OCI-LY7 (cell line): ENCODE measurements around the gene C8B. TPM values are rescaled to one million over a fixed set of nuclear protein-coding genes. Genes with fewer than 3 reads are reported as not detected.

Experiments
- BruUV-seq: library from RNA; stranded (reverse); fragments of 400-500 nt; replicated peaks from 2 replicates; lab custom pipeline; 2021; lab: Mats Ljungman, UMichigan
- CTCF ChIA-PET: fragments of 300-600 bp; sonication (Branson Sonifier 250); formaldehyde crosslinking; loops from one replicate; lab custom pipeline; 2022; ENCODE audit warnings: antibody characterized with exemption; ENCODE audit not compliant: unreplicated experiment; lab: Charles Lee
- POLR2A ChIA-PET: fragments of 300-600 bp; sonication (Branson Sonifier 250); formaldehyde crosslinking; loops from one replicate; lab custom pipeline; 2022; ENCODE audit warnings: antibody characterized with exemption; lab: Charles Lee
- DNase-seq: peaks from one replicate; pipeline ENCODE4 v3.0.0-alpha.2; 2015; ENCODE audit warnings: low spot score
- H2AFZ ChIP-seq: fragments of 200-600 bp; sonication (generic), shearing (Covaris generic); 2 replicates; pipeline ENCODE4 v1.6.1; 2014; ENCODE audit warnings: mild to moderate bottlenecking, antibody characterized with exemption, low read length, moderate library complexity
- H3K27ac ChIP-seq: fragments of 200-600 bp; sonication (generic); 2 replicates; pipeline ENCODE4 v1.5.1; 2014; ENCODE audit warnings: mixed run types, low read depth, mild to moderate bottlenecking, moderate library complexity, low read length, inconsistent platforms; ENCODE audit not compliant: poor library complexity, severe bottlenecking
- H3K36me3 ChIP-seq: fragments of 200-600 bp; sonication (generic); 2 replicates; pipeline ENCODE4 v1.6.1; 2014; ENCODE audit warnings: mild to moderate bottlenecking, antibody characterized with exemption, low read length, moderate library complexity, mixed read lengths; ENCODE audit not compliant: insufficient read depth
- H3K4me1 ChIP-seq: fragments of 200-600 bp; sonication (generic); 2 replicates; pipeline ENCODE4 v1.5.1; 2014; ENCODE audit warnings: mild to moderate bottlenecking, low read length; ENCODE audit not compliant: insufficient read depth, poor library complexity, severe bottlenecking
- H3K4me2 ChIP-seq: fragments of 200-600 bp; sonication (generic); 2 replicates; pipeline ENCODE4 v1.6.1; 2014; ENCODE audit warnings: mild to moderate bottlenecking, low read length
- H3K4me3 ChIP-seq: fragments of 200-600 bp; sonication (generic); 2 replicates; pipeline ENCODE4 v1.5.1; 2014; ENCODE audit warnings: mild to moderate bottlenecking, low read depth, low read length; ENCODE audit not compliant: poor library complexity, severe bottlenecking
- H3K79me2 ChIP-seq: fragments of 200-600 bp; sonication (generic); 2 replicates; pipeline ENCODE4 v1.6.1; 2016; ENCODE audit warnings: low read depth, mild to moderate bottlenecking, low read length, moderate library complexity, mixed read lengths; ENCODE audit not compliant: insufficient read depth
- H3K9me2 ChIP-seq: fragments of 200-600 bp; sonication (generic); 2 replicates; pipeline ENCODE4 v1.6.1; 2016; ENCODE audit warnings: mild to moderate bottlenecking, low read length, mixed read lengths; ENCODE audit not compliant: insufficient read depth
- H3K9me3 ChIP-seq: fragments of 200-600 bp; sonication (generic); 2 replicates; pipeline ENCODE4 v1.6.1; 2014; ENCODE audit warnings: mild to moderate bottlenecking, mixed run types, low read length, mixed read lengths
- H4K20me1 ChIP-seq: fragments of 200-600 bp; sonication (generic); 2 replicates; pipeline ENCODE4 v1.6.1; 2014; ENCODE audit warnings: mild to moderate bottlenecking, antibody characterized with exemption, low read length, moderate library complexity, mixed read lengths; ENCODE audit not compliant: insufficient read depth
- EZH2phosphoT487 ChIP-seq: fragments of 200-600 bp; sonication (generic); IDR thresholded peaks from 2 replicates; pipeline ENCODE4 v1.6.1; 2018; ENCODE audit warnings: low read depth, borderline replicate concordance, mild to moderate bottlenecking, mixed run types, antibody characterized with exemption, low read length, moderate library complexity, mixed read lengths
- intact Hi-C: fragments of 100-400 bp; cut with micrococcal nuclease; formaldehyde crosslinking; loops from one replicate; pipeline ENCODE4 v1.10.0; 2022; ENCODE audit not compliant: unreplicated experiment
- total RNA-seq, 2 experiments: library from RNA; depleted of rRNA in 1 of 2; stranded (reverse); fragments of >200 nt in 1 of 2; shearing (Covaris generic) in 1 of 2; gene quantifications; 2 replicates each; pipeline ENCODE4 v1.2.3, GENCODE V29; 2014 to 2022
- TF ChIP-seq, protein P1 (sequence below): fragments of 200-600 bp; sonication (generic); conservative IDR thresholded peaks from 2 replicates; pipeline ENCODE4 v1.5.1; 2014; ENCODE audit warnings: mild to moderate bottlenecking, antibody characterized with exemption, low read length, moderate library complexity, mixed read lengths

The C8B gene
- total RNA-seq, 2 experiments from 2014 or later = not detected

DNA sequence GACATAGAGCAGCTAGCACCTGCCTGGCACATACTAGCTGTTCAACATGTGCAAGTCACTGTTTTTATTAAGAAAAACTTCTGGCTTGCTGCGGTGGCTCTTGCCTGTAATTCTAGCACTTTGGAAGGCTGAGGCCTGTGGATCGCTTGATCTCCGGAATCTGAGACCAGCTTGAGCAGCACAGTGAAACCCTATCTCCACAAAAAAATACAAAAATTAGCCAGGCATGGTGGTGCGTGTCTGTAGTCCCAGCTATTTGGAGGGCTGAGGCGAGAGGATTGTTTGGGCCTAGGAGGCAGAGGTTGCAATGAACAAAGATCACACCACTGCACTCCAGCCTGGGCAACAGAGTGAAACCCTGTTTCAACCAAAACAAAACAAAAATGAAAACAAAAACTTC is 27.7 kb upstream of the C8B start:
- H3K27ac ChIP-seq = no peak overlapping the region
- H3K79me2 ChIP-seq = no peaks in the 10 kb centered on the region
- H3K9me3 ChIP-seq = no peaks in the 10 kb centered on the region
- H3K9me2 ChIP-seq = no peaks in the 10 kb centered on the region
- H3K36me3 ChIP-seq = no peaks in the 10 kb centered on the region
- H3K4me2 ChIP-seq = no peak overlapping the region
- no peaks in the 10 kb centered on the region for H3K4me1 ChIP-seq
- ChIA-PET CTCF (no interaction called here), POLR2A (no interaction called here)
- DNase-seq = no peak
- H4K20me1 ChIP-seq = no peaks in the 10 kb centered on the region
- H3K4me3 ChIP-seq = no peak overlapping the region
- no TSS peak for BruUV-seq
- no peak overlapping the region for H2AFZ ChIP-seq
- TF ChIP-seq EZH2phosphoT487 = no peak
- intact Hi-C loops = no loop called here

DNA sequence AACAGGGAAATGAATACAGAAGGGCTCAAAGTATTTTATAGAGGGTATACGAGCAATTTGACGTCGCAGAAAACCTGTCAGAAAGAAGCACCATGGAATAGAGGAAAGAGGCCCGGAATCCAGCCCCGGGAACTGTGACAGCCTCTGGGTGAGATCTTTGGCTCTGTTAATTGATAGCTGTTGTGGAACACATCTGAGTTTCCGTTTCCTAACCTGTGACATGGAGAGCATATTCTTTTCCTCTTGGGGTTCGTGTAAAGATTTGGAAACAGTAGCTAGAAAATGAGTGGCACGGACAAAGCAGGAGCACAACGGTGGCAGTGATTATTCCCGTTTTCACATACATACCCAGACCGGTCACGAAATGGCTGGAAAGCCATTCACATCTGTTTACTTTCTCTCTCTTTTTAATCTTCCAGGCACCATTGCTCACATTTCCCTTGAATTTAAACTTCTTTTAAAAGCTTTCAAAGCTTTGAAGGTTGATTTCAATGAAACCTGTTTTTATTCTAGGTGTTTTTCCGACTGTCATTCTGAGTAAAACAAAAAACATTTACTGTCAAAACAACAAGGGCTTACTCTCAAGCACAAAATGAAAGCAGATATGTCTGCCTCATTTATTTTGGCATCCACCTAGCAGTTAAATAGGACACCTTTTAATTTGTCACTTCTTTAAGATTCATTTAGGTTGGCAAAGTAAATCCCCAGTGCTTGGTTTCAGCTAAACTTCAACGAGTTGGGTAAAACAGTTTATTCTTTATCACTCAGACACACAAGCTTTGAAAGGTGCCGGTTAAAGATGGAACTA is 26.7 kb upstream of the C8B start:
- H3K9me2 ChIP-seq = no peaks in the 10 kb centered on the region
- H4K20me1 ChIP-seq = no peaks in the 10 kb centered on the region
- CTCF ChIA-PET = no interaction called here
- H3K9me3 ChIP-seq = no peaks in the 10 kb centered on the region
- TF ChIP-seq, protein P1, sequence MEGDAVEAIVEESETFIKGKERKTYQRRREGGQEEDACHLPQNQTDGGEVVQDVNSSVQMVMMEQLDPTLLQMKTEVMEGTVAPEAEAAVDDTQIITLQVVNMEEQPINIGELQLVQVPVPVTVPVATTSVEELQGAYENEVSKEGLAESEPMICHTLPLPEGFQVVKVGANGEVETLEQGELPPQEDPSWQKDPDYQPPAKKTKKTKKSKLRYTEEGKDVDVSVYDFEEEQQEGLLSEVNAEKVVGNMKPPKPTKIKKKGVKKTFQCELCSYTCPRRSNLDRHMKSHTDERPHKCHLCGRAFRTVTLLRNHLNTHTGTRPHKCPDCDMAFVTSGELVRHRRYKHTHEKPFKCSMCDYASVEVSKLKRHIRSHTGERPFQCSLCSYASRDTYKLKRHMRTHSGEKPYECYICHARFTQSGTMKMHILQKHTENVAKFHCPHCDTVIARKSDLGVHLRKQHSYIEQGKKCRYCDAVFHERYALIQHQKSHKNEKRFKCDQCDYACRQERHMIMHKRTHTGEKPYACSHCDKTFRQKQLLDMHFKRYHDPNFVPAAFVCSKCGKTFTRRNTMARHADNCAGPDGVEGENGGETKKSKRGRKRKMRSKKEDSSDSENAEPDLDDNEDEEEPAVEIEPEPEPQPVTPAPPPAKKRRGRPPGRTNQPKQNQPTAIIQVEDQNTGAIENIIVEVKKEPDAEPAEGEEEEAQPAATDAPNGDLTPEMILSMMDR = no peak
- no peak for TF ChIP-seq EZH2phosphoT487
- H3K36me3 ChIP-seq = no peaks in the 10 kb centered on the region
- no peak for DNase-seq
- intact Hi-C loops = no loop called here
- POLR2A ChIA-PET = no interaction called here
- no peak overlapping the region for H2AFZ ChIP-seq
- H3K27ac ChIP-seq = no peak overlapping the region
- no TSS peak for BruUV-seq
- H3K4me3 ChIP-seq = no peak overlapping the region
- no peak overlapping the region for H3K4me2 ChIP-seq
- H3K79me2 ChIP-seq = no peaks in the 10 kb centered on the region
- H3K4me1 ChIP-seq = no peaks in the 10 kb centered on the region

DNA sequence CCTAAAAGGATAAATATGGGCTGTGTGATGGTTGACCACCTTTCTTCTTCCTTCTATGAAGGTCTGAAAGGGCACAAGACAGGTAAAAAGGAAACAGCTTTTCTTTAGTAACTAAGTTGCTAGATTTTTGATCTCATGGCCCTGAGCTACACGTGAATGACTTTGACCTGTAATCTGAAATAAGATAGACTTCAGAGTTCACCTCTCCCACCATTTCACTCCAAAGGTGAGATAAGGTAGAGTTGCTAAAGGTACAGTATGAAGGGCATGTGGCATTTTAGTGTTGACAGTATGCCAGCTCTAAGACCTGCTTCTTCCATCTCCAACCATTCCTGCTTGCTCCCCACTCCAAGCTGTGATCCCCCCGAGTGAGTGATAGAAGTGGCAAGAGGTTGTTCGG is 25.8 kb upstream of the C8B start:
- no peaks in the 10 kb centered on the region for H3K79me2 ChIP-seq
- no peaks in the 10 kb centered on the region for H3K9me2 ChIP-seq
- no peak overlapping the region for H2AFZ ChIP-seq
- no peaks in the 10 kb centered on the region for H4K20me1 ChIP-seq
- no peaks in the 10 kb centered on the region for H3K36me3 ChIP-seq
- ChIA-PET CTCF (no interaction called here), POLR2A (no interaction called here)
- H3K4me3 ChIP-seq = no peak overlapping the region
- no TSS peak for BruUV-seq
- no peaks in the 10 kb centered on the region for H3K9me3 ChIP-seq
- intact Hi-C loops = no loop called here
- TF ChIP-seq, protein P1 = no peak
- TF ChIP-seq EZH2phosphoT487 = no peak
- DNase-seq = no peak
- no peaks in the 10 kb centered on the region for H3K4me1 ChIP-seq
- H3K4me2 ChIP-seq = no peak overlapping the region
- no peak overlapping the region for H3K27ac ChIP-seq
